Measurements from ENCODE around the gene GPR150.

GPR150 gene

DNA sequence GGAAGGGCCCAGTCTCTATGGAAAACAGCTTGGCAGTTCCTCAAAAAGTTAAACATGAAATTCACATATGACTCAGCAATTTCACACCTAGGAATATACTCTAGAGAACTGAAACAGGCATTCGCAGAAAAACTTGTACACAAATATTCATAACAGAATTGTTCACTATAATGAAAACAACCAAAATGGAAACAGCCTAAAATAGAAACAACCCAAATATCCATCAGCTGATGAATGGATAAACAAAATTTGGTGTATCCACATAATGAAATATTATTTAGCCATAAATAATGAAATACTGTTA is 4.8 kb upstream of the GPR150 start:
- TF ChIP-seq ZNF274 (IDR thresholded peaks at IDR 0.05; ENCODE audit: low read depth, low read length), result no peak
- H3K4me3 ChIP-seq (ENCODE audit: low read length), result no peak overlapping the region

DNA sequence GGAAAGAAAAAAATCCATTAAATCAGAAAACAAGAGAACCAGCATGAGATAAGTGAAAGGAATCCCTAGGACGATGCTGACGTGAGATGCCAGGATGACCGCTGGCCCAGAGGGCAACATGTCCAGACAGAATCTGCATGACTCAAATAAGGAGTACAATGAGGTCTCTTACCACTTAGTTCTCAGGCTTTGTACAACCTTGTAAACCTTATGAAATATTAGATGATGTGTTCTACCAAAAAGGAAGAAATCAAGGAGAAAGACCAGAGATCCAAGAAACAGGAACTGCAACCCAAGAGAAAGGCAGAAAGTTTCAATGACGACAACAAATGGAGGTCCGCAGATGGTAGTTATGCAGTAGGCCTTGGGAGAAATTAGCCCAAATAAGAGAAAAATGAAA is 2.8 kb upstream of the GPR150 start:
- no peak for TF ChIP-seq ZNF274 (IDR thresholded peaks at IDR 0.05; ENCODE audit: low read depth, low read length)
- no peak overlapping the region for H3K4me3 ChIP-seq (ENCODE audit: low read length)

DNA sequence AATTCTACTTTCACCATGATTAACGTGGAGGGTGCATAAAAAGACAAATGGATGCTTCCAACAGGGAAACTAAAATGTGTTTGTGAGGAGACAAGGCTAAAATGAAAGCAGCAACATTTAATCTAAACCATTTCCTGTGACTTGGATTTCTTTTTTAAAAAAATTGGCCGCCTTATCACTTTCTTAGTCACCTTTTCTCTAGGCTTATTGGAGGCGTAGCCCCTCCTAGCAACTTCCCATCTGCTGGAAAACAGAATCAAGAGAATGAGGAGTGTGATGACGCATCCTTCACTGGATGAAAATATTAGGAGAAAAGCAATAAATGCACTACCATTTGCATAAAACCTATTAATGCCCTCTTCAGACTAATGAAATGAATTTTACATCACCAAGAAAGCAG is 791 bp upstream of the GPR150 start:
- TF ChIP-seq ZNF274 (IDR thresholded peaks at IDR 0.05; ENCODE audit: low read depth, low read length), result no peak

DNA sequence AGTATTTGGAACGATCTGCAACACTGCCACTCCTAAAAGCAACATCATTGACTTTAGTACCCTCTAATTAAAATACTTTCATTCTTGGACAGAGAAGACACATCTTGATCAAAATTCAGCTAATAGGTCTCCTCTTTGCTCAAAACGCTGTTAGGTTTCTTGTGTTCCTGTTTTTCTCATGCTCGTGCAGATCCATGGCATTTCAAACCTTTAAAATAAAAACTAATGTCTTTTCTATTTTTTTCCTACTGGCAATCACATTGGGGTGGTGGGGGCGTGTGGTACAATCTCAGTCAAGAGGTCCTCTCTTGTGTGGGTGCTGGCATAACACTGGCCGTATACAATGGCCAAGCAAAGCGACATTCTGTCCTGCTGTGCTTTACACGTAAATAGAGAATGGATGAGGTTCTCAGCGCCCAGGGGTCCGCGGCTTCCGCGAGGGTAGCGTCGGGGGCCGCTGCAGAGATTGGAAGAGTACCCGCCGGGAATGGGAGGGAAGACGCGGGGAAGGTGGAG is 315 bp upstream of the GPR150 start:
- TF ChIP-seq ZNF274 (IDR thresholded peaks at IDR 0.05; ENCODE audit: low read depth, low read length), result no peak
- peak overlapping the region; percentile 64; the same call in 1 of the 2 replicates for H3K4me3 ChIP-seq (ENCODE audit: low read length)

More for the DNA sequence above, 791 bp upstream of the GPR150 start:
- H3K4me3 ChIP-seq (ENCODE audit: low read length), result no peak overlapping the region

DNA sequence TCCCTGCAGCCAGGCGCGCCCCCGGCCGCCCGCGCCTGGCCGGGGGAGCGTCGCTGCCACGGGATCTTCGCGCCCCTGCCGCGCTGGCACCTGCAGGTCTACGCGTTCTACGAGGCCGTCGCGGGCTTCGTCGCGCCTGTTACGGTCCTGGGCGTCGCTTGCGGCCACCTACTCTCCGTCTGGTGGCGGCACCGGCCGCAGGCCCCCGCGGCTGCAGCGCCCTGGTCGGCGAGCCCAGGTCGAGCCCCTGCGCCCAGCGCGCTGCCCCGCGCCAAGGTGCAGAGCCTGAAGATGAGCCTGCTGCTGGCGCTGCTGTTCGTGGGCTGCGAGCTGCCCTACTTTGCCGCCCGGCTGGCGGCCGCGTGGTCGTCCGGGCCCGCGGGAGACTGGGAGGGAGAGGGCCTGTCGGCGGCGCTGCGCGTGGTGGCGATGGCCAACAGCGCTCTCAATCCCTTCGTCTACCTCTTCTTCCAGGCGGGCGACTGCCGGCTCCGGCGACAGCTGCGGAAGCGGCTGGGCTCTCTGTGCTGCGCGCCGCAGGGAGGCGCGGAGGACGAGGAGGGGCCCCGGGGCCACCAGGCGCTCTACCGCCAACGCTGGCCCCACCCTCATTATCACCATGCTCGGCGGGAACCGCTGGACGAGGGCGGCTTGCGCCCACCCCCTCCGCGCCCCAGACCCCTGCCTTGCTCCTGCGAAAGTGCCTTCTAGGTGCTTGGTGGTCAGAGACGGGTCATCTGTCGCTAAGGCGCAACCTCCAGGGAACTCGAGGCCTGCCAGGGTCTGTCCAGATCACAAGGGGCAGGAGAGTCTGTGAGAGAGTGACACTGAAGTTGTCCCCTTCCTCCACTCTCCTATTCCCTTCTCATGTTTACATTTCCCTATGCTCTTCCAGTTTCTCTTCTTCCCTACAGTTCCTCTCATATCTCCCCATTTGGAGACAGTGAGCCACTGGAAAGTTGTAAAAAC is 1.3 kb downstream of the GPR150 start:
- no peak for TF ChIP-seq ZNF274 (IDR thresholded peaks at IDR 0.05; ENCODE audit: low read depth, low read length)
- peak overlapping the region; percentile 64; the same call in 1 of the 2 replicates for H3K4me3 ChIP-seq (ENCODE audit: low read length)

DNA sequence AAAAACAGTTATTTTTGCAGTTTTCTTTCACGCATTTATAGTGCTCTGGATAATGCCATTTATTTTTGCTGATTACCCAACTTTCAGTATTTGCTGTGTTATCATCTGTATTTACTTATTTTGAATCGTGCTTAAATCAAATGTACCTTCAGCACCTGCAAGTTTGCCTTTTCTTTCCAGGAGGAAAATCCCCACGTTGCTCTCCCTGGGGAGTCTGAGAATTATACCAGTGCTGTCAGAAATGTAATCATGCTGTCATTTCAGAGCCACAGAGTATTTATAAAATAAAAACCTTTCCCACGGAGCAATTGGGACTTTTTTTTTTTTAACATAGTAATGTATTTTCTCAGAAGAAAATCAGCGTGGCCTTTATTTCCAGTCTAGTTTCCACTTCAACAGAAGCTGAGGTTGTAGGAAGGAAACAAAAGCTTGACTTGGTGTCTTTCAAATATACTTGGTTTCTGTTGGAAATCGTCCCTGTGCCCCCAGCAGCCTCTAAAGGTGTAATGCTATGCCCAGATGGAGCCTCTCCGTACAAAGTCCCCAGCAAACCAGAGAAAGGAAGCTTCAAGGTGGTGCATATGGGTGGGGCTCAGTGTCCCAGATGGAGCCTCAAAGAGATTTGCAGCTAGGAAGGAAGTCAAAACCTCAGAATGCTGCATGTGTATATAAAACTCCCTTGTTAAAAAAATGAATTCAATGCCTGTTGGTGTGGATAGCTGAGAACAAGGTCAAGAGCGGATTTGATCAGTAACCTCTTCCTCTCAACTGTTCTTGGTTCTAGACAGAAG is 2.1 kb downstream of the GPR150 start:
- no peak for TF ChIP-seq ZNF274 (IDR thresholded peaks at IDR 0.05; ENCODE audit: low read depth, low read length)
- H3K4me3 ChIP-seq (ENCODE audit: low read length), result no peak overlapping the region

DNA sequence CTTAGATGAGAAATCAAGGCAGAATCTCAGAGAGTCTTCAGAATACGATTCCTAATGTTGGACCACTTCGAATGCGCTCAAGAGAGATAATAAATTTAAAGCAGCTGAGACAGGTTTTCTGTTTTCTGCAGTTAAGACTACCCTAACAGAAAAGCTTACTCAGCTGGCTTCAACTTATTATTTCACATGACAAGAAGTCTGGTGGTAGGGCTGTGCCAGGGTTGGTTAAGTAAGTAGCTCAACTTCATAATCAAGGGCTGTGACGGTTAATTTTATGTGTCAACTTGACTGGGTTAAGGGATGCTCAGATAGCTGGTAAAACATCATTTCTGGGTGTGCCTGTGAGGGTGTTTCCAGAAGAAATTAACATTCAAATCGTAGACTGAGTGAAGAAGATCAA is 3.8 kb downstream of the GPR150 start:
- no peak overlapping the region for H3K4me3 ChIP-seq (ENCODE audit: low read length)
- TF ChIP-seq ZNF274 (IDR thresholded peaks at IDR 0.05; ENCODE audit: low read depth, low read length), result no peak

DNA sequence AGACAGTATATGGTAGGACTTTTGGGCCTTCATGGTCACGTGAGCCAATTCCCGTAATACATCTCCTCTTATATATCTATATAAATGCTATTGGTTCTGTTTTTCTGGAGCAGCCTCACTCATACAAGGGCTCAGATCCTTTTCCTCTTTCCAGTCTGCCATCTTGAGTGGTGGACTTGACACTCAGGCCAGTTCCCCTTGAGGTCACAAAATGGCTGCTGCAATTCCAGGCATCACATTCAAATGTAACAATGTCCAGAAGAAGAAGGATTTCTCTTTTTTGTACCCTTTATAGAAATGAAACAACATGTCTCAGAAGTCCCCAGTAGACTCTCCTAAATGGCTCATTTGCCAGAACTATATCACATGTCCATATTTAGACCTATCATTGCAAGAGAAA is 4.5 kb downstream of the GPR150 start:
- no peak for TF ChIP-seq ZNF274 (IDR thresholded peaks at IDR 0.05; ENCODE audit: low read depth, low read length)
- no peak overlapping the region for H3K4me3 ChIP-seq (ENCODE audit: low read length)

DNA sequence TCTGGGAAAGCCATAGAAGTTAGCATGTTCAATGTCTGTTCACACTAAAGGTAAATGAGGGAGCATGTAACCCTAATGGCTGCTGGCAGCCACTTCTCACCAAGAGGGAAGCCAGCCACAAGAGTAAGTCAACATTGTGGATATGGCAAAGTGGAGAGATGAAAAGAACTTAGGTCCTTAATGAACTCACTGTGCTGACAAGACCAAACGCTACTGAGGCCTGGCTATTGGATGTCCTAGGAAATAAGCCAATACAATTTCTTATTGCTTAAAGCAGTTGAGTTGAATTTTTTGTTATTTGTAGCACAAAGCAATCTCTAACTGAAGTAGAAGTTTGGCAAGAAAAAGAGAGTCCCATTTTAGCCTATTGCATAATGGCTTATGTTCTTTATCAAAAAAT is 6.8 kb downstream of the GPR150 start:
- TF ChIP-seq ZNF274 (IDR thresholded peaks at IDR 0.05; ENCODE audit: low read depth, low read length), result no peak
- no peak overlapping the region for H3K4me3 ChIP-seq (ENCODE audit: low read length)

DNA sequence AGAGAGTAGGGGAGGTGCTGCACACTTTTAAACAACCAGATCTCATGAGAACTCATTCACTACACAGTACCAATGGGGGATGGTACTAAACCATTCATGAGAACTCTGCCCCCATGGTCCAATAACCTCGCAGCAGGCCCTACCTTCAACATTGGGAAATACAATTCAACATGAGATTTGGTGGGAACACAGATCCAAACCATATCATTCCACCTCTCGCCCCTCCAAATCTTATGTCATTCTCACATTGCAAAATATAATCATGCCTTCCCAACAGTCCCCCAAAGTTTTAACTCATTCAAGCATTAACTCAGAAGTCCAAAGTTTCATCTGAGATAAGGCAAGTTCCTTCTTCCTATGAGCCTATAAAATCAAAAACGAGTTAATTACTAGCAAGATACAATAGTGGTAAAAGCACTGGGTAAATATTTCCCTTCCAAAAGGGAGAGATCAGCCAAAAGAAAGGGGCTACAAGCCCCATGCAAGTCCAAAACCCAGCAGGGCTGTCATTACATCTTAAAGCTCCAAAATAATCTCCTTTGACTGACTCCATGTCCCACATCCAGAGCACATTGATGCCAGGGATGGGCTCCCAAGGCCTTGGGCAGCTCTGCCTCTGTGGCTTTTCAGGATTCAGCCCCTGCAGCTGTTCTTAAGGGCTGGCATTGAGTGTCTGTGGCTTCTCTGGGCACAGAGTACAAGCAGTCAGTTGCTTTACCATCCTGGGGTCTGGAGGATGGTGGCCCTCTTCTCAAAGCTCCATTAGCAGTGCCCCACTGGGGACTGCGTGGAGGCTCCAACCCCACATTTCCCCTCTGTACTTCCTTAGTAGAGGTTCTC is 8.3 kb downstream of the GPR150 start:
- TF ChIP-seq ZNF274 (IDR thresholded peaks at IDR 0.05; ENCODE audit: low read depth, low read length), result no peak
- no peak overlapping the region for H3K4me3 ChIP-seq (ENCODE audit: low read length)

DNA sequence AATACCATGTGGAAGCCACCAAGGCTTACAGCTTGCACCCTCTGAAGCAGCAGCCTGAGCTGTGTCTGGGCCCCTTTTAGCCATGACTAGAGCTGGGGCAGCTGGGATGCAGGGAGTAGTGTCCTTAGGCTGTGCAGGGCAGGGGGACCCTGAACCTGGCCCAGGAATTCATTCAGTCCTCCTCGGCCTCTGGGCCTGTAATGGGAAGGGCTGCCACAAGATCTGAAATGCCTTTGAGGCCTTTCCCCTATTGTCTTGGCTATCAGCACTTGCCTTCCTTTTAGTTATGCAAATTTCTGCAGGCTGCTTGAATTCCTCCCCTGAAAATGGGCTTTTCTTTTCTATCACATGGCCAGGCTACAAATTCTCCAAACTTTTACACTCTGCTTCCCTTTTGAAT is 9.0 kb downstream of the GPR150 start:
- TF ChIP-seq ZNF274 (IDR thresholded peaks at IDR 0.05; ENCODE audit: low read depth, low read length), result no peak
- H3K4me3 ChIP-seq (ENCODE audit: low read length), result no peak overlapping the region

DNA sequence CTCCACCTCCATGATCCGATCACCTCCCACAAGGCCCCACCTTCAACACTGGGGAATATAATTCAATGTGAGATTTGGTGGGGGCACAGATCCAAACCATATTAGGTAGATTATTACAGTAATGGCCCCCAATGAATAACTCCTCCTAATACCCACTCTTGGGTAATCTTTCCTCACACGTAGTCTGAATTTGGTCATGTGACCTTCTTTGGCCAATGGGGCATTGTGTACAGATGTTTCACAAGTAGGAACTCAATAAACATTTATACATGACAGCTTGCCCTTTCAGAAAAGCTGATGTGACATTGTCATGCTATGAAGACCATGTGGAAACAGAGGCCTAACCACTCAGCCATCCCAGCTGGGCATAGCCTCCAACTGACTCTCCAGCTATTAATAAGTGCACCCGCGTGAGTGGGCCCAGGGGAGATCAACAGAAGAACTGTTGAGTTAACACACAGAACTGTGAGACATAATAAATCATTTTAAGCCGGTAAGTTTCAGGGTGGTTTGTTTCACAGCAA is 10.6 kb downstream of the GPR150 start:
- H3K4me3 ChIP-seq (ENCODE audit: low read length), result no peak overlapping the region
- no peak for TF ChIP-seq ZNF274 (IDR thresholded peaks at IDR 0.05; ENCODE audit: low read depth, low read length)

DNA sequence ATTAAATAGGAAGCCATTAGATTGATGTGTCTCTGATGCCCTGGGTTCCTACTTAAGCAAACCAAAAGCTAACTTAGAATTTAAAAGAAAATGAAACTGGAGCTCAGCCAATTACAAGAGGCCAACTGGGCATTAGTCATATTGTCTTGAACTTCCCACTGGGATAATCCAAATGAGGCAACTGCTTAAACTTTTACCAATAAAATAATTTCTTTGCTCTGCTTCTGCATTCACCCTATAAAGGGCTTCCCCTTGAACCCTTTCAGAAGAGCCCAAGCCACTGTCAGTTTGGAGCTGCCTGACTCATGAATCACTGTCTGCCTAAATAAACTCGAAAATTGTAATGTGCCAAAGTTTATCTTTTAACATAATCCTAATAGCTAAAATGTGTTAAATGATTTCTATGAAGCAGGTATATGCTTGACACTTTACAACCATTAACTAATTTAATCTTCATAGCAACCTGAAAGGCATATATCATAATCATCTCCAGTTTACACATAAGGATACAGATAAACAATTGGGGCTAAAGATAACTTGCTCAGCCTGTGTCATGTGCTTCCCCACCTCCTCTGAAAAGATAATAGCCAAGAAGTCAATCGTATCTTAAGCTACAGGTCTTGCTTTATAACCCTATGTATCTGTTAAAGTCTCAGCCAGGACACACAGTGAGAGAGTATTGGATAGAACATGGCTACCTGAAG is 11.5 kb downstream of the GPR150 start:
- TF ChIP-seq ZNF274 (IDR thresholded peaks at IDR 0.05; ENCODE audit: low read depth, low read length), result no peak
- H3K4me3 ChIP-seq (ENCODE audit: low read length), result no peak overlapping the region

Measured in GM08714 (cell line).